ENCODE results near the gene TAX1BP1. TPM values are rescaled to one million over a fixed set of nuclear protein-coding genes. Genes with fewer than 3 reads are reported as not detected.

Gene TAX1BP1
- total and polyA plus RNA-seq, 4 donors, result 35.7 to 57.1 (median 52.9) TPM

DNA sequence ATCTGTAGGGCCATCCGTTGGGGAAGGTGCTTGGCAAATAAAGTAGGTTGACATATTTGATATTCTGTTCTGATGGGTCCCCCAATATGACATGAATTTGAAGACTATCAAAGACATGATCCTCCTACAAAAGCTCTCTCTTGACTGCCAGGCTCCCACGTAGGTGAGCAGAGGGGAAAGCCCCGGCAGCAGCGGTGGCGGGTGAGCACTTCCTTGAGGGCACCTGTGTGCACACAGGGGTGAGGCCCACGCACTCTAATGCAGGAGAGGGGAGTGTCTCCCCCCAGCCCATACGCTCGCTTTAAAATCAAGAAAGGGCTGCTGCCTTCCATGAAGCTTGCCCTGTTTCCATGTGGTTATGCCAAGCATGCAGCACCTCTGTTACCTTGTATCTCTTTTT lies 100.4 kb downstream of the TAX1BP1 start (continued):
- TF ChIP-seq, protein P1, sequence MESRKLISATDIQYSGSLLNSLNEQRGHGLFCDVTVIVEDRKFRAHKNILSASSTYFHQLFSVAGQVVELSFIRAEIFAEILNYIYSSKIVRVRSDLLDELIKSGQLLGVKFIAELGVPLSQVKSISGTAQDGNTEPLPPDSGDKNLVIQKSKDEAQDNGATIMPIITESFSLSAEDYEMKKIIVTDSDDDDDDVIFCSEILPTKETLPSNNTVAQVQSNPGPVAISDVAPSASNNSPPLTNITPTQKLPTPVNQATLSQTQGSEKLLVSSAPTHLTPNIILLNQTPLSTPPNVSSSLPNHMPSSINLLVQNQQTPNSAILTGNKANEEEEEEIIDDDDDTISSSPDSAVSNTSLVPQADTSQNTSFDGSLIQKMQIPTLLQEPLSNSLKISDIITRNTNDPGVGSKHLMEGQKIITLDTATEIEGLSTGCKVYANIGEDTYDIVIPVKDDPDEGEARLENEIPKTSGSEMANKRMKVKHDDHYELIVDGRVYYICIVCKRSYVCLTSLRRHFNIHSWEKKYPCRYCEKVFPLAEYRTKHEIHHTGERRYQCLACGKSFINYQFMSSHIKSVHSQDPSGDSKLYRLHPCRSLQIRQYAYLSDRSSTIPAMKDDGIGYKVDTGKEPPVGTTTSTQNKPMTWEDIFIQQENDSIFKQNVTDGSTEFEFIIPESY (IDR thresholded peaks at IDR 0.05), result no peak
- no peak for TF ChIP-seq TAF1 (conservative IDR thresholded peaks at IDR 0.05)
- no peak for TF ChIP-seq EGR1 (IDR thresholded peaks at IDR 0.05; ENCODE audit: low read depth in 2 of 2)

DNA sequence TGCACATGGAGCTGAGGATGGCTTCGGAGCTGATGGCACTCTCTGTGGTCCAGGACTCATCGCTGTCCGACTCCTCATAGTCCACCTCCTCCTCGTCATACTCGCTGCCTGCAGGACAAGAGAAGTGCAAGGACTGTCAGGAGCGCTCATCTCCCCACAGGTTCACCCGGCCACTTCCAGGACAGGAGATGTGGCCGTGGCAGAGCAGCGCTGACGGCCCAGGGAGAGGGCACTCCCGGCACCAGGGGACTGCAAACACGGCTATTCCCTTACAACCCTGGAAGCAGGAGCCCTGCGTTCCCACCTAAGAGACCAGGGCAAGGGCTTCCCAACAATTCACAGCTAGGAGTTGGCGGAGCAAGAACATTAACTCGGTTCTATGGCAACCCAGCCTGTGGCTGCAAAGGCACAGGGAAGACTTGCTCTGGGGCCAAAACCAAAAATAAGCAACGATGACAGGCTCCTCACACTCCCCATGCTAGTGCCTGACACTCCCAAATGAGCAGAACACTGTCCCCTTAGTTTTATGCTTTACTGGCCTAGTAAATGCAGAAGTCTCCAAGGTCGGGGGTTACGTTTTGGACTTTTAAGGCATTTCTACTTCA lies 100.9 kb downstream of the TAX1BP1 start:
- WGBS, result 95% methylated on average over 18 of the region's 18 CpGs

DNA sequence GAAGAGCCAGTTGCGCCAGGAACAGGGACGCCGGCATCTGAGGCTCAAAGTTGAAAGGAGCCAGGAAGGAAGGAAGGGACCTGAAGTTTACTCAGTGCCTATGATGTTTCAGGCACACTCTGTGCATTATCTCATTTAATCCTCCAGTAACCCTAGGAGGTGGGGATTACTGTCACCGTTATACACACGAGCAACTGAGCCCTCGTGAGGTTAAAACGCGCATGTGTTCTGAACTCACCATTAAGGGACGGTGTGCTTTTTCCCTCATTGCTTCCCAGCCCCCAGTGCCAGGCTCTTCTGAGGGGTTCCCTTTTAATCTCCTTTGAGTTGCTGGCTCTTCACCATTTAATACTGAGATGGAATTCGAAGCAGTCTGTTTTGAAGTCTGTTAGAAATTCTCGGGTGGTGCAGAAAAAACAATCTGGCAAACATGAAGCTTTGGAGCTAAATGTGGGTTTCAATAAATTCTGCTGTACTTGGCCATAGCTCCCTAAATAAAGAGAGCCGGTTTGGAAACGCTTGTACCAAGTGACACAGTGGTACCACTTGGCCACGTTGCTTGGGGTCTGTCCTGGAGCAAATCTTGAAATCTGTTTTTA lies 102.2 kb downstream of the TAX1BP1 start:
- 86% methylated on average over 14 of the region's 14 CpGs for WGBS
- H3K4me1 ChIP-seq (ENCODE audit: control insufficient read depth in 4 of 4, insufficient read depth in 4 of 4, low read length in 3 of 4), result no peaks in the 10 kb centered on the region
- H3K27ac ChIP-seq (ENCODE audit: low read depth in 1 of 2, low read length in 2 of 2), result no peak overlapping the region
- H3K9me3 ChIP-seq (ENCODE audit: control insufficient read depth in 4 of 4, low read length in 3 of 4), result no peaks in the 10 kb centered on the region
- DNase-seq (ENCODE audit: low spot score), result no peak
- H3K27me3 ChIP-seq (ENCODE audit: control insufficient read depth in 4 of 4, insufficient read depth in 4 of 4, low read length in 3 of 4), result no peaks in the 10 kb centered on the region
- H3K9ac ChIP-seq (ENCODE audit: low read depth in 1 of 2, low read length in 2 of 2), result no peak overlapping the region
- H3K36me3 ChIP-seq (ENCODE audit: control insufficient read depth in 4 of 4, insufficient read depth in 3 of 4, low read depth in 1 of 4, low read length in 3 of 4), result no peaks in the 10 kb centered on the region
- TF ChIP-seq RAD21 (IDR thresholded peaks at IDR 0.05) (no peak), FOXA2 (IDR thresholded peaks at IDR 0.05) (no peak), GABPA (IDR thresholded peaks at IDR 0.05 in 1 of 2, conservative IDR thresholded peaks at IDR 0.05 in 1 of 2) (no peak), HNF4A (conservative IDR thresholded peaks at IDR 0.05) (no peak)
- TF ChIP-seq, protein P2, sequence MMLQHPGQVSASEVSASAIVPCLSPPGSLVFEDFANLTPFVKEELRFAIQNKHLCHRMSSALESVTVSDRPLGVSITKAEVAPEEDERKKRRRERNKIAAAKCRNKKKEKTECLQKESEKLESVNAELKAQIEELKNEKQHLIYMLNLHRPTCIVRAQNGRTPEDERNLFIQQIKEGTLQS (IDR thresholded peaks at IDR 0.05), result no peak
- no peak overlapping the region for H3K4me3 ChIP-seq (ENCODE audit: low read depth in 1 of 3, low read length in 3 of 3)

More for the DNA sequence above, 100.9 kb downstream of the TAX1BP1 start:
- Histone ChIP-seq H3K9me3 (ENCODE audit: control insufficient read depth in 4 of 4, low read length in 3 of 4) (no peaks in the 10 kb centered on the region), H3K27ac (ENCODE audit: low read depth in 1 of 2, low read length in 2 of 2) (no peak overlapping the region), H3K36me3 (ENCODE audit: control insufficient read depth in 4 of 4, insufficient read depth in 3 of 4, low read depth in 1 of 4, low read length in 3 of 4) (no peaks in the 10 kb centered on the region), H3K4me1 (ENCODE audit: control insufficient read depth in 4 of 4, insufficient read depth in 4 of 4, low read length in 3 of 4) (no peaks in the 10 kb centered on the region), H3K27me3 (ENCODE audit: control insufficient read depth in 4 of 4, insufficient read depth in 4 of 4, low read length in 3 of 4) (no peaks in the 10 kb centered on the region), H3K9ac (ENCODE audit: low read depth in 1 of 2, low read length in 2 of 2) (no peak overlapping the region), H3K4me3 (ENCODE audit: low read depth in 1 of 3, low read length in 3 of 3) (no peak overlapping the region)
- no peak for DNase-seq (ENCODE audit: low spot score)
- TF ChIP-seq FOXA1 (IDR thresholded peaks at IDR 0.05) (no peak), RXRA (IDR thresholded peaks at IDR 0.05) (no peak), EGR1 (IDR thresholded peaks at IDR 0.05; ENCODE audit: low read depth in 2 of 2) (no peak), FOXA2 (IDR thresholded peaks at IDR 0.05) (no peak), TAF1 (conservative IDR thresholded peaks at IDR 0.05) (no peak), RAD21 (IDR thresholded peaks at IDR 0.05) (no peak), GABPA (IDR thresholded peaks at IDR 0.05 in 1 of 2, conservative IDR thresholded peaks at IDR 0.05 in 1 of 2) (no peak), HNF4A (conservative IDR thresholded peaks at IDR 0.05) (no peak), YY1 (IDR thresholded peaks at IDR 0.05) (no peak), JUND (IDR thresholded peaks at IDR 0.05) (no peak)
- TF ChIP-seq, protein P3, sequence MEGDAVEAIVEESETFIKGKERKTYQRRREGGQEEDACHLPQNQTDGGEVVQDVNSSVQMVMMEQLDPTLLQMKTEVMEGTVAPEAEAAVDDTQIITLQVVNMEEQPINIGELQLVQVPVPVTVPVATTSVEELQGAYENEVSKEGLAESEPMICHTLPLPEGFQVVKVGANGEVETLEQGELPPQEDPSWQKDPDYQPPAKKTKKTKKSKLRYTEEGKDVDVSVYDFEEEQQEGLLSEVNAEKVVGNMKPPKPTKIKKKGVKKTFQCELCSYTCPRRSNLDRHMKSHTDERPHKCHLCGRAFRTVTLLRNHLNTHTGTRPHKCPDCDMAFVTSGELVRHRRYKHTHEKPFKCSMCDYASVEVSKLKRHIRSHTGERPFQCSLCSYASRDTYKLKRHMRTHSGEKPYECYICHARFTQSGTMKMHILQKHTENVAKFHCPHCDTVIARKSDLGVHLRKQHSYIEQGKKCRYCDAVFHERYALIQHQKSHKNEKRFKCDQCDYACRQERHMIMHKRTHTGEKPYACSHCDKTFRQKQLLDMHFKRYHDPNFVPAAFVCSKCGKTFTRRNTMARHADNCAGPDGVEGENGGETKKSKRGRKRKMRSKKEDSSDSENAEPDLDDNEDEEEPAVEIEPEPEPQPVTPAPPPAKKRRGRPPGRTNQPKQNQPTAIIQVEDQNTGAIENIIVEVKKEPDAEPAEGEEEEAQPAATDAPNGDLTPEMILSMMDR (IDR thresholded peaks at IDR 0.05; ENCODE audit: low read depth, low read length, missing input control), result no peak
- TF ChIP-seq, protein P4, sequence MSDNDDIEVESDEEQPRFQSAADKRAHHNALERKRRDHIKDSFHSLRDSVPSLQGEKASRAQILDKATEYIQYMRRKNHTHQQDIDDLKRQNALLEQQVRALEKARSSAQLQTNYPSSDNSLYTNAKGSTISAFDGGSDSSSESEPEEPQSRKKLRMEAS (IDR thresholded peaks at IDR 0.05), result no peak
- TF ChIP-seq, protein P2 (IDR thresholded peaks at IDR 0.05), result no peak

Data from liver (tissue), 9 donors.